HG02610 (cell line): ENCODE results near the gene FILIP1L.

Experiments
- ATAC-seq: cut with Tn5 transposase; IDR thresholded peaks from one replicate; pipeline ENCODE4 v1.9.1; 2021; ENCODE audit warnings: mild to moderate bottlenecking, moderate library complexity; ENCODE audit not compliant: unreplicated experiment

FILIP1L gene

GRCh38 chr3:99955773-99956562 is 158.3 kb downstream of the FILIP1L start:
- no peak for ATAC-seq

DNA sequence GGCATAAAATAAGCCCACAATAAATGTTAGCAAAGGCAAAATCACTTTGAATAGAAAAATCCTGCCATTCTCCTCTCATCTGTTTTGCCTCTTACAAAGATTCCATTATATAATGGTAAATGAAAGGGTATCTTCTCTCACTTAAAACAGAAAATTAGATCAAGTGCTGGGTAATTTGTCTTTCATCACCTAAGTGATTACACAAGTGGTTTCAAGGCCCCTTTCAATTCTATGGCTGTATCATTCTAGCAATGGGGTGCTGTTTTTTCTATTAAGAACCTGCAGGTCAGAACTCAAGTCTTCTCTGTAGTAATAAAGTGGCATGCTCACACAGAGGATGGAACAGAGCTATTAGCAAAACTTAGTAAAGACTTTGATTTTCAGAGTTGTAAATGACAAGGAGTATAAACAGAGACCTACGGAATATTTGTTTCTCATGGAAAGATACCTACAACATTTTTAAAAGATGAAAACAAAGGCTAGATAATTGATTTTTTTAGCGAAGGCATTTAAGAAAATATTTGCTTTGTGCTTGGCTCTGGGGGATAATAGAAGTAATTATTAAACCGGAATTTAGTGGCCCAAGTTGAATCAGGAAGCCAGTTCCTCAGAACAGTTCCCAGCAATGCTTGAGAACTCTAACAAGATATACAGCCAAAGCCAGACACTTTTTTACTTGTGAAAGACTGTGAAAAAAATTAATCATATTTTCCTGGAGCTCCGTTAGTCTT is 159.2 kb downstream of the FILIP1L start:
- ATAC-seq, result no peak

- no peak for ATAC-seq
Measured at GRCh38 chr3:99953596-99953995, 160.7 kb downstream of the FILIP1L start.

DNA sequence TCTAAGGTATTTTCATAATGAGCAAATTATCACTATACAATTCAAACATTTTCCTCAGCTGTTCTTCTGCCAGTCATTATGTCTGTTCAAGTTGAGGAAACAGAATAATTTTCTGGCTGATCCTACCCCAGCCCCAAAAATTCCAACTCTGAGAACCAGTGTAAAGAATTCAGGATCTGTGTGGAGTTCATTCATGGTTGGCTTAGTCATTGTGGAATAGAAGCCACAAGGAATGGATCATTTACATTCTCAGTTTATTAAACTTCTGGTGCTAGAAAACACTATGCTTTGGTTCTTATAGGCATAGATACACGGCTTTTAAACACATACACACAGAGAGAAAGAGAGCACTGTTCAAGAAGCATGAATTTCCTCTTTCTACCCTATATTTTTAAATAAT is 162.0 kb downstream of the FILIP1L start:
- no peak for ATAC-seq

- no peak for ATAC-seq
Measured at GRCh38 chr3:99951701-99952100, 162.6 kb downstream of the FILIP1L start.

DNA sequence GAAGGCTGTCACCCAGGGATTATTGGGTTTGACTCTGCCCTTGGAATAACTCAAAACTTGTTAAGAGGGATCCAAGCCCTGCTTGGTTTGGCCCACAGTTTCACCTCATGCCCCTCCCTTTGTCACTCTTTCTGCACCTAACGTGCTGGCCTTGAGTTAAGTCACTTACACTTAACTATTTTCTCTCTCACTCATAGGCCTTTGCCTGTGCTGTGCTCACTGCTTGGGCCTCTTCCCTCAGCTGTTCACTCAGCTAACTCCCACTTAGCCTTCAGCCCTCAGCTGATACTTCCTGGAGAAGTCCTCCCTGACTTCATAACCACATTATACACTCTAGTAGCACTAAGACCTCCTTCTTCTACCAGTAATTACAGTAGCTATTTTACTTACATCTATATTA is 163.4 kb downstream of the FILIP1L start:
- ATAC-seq, result no peak

- no peak for ATAC-seq
Measured at GRCh38 chr3:99949956-99950670, 164.2 kb downstream of the FILIP1L start.

DNA sequence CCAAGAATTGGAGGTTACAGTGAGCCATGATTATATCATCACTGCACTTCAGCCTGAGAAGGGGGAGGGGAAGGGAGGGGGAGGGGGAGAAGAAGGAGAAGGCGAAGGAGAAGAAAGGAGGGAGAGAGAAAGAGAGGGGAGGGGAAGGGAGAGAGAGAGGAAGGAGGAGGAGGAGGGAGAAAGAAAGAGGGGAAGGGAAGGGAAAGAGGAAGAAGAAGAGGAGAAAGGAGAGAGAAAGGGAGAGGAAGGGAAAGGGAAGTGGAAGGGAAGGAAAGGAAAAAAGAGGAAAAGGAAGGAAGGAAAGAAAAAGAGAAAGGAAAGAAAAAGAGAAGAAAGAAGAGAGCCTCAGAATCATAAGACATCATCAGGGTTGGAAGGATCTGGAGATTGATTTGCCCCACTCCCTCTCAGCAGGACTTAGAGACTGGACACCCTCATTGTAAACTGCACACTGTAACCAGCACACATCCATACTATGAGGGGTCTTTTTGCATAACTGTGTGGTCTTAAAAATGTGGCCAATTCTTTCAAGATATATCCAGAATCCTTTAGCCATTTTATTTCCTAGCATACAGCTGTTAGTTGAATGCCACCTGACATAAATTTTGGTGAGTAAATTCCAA is 165.7 kb downstream of the FILIP1L start:
- ATAC-seq, result no peak

DNA sequence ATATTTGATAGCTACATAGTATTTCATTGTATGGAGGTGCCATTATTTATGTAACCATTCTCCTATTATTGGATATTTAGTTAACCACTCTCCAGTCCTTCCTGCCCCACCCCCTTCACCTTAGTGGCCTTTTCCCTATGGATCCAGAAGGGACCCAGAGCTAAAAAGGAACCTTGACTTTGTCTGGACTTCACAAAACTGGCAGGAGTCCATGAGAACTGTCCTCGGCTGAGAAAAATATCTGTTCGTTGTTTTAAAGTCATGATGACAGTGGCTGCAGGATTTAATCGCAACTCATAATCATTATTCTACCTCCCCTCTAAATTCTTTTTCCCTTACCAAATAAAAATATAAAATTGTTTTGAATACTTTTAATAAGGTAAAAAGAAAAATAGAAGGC is 166.9 kb downstream of the FILIP1L start:
- no peak for ATAC-seq

DNA sequence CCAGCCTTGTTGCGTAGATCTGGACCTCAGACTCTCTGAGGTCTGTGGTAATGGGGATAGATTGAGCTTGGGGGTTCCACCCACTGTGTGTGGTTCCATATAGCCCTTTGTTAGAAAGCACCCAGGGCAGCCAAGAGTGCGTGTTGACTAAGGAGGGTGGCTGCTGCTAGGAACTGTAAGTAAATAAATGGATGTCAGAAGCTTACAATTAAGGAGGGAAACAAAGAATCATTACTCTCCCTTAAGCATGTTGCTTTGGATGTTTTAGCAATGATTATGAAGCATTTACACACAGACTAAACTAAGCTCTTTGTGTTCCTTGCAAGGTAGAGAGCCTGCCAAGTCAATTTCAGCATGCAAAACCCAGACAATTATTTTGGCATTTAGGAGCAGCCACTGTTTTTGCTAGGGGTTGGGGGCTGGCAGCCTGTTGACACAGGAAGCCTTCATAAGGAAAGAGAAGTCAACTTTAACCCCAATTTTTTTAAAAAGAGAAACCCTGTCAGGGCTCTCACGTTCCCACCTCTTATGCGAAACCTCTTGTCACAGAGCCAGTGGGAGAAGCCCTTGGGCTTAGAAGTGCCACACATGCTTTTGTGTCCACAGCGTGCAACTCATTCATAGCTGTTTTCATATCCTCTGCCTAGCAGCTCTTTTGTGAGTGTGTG is 168.8 kb downstream of the FILIP1L start:
- ATAC-seq, result no peak

- ATAC-seq, result no peak
Measured at GRCh38 chr3:99943931-99944761, 170.2 kb downstream of the FILIP1L start.

DNA sequence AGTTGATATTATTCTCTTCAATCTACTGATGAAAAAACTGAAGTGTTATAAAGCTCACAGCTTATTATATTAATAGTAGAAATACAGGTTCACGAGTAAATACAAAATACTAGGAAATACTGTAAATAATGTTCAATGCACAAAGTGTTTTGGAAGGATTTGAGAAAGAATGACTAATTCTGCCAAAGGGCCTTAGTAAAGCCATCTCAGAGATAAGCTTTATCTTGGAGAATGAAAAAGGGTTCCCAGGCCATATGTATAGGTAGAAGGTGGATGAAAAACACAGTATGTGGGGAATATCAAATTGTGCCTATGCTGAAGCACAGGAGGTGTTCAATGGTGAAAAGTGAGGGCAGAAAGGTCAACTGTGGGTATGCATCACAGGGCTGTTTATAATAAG is 173.1 kb downstream of the FILIP1L start:
- no peak for ATAC-seq

GRCh38 chr3:99940350-99940749 is 174.0 kb downstream of the FILIP1L start:
- ATAC-seq, result no peak

- ATAC-seq, result no peak
Measured at GRCh38 chr3:99939876-99940275, 174.4 kb downstream of the FILIP1L start.

- ATAC-seq, result no peak
Measured at GRCh38 chr3:99938270-99938911, 175.9 kb downstream of the FILIP1L start.

DNA sequence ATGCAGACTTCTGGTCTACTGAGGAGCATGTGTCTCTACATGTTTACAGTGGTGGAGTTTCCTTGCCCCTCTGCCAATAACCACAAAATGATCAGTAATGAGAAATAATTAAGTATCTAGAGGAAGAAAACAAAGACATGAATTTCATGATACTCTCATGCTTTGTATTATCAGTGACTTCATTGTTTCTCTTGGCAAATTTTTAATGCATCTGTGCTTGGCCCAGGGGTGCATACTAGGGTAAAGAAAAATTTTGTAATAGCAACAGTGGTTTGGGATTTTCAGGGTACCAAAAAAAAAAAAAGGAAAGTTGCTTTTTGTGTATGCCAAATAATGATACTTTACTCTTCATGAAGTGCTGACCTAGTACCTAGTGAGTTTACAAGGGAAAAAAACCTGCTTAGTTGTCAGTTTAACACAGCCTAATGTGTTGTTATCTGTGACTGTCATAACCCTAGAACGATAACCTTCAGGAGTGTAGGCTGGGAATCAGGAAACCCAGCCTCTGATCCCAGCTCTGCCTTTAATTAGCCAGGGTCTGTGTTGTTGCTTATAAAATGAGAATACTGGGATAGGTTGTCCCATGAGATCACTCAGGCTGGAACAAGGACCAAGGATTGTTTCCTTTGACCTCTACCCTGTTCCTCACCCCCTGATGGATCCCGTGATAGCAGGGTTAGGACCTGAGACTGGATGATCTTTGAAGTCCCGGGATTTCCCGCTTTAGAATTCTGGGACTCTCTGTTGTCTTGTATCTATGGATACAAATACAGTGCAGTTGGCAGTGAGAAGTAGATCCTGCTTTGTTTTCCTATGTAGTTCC is 179.1 kb downstream of the FILIP1L start:
- no peak for ATAC-seq

DNA sequence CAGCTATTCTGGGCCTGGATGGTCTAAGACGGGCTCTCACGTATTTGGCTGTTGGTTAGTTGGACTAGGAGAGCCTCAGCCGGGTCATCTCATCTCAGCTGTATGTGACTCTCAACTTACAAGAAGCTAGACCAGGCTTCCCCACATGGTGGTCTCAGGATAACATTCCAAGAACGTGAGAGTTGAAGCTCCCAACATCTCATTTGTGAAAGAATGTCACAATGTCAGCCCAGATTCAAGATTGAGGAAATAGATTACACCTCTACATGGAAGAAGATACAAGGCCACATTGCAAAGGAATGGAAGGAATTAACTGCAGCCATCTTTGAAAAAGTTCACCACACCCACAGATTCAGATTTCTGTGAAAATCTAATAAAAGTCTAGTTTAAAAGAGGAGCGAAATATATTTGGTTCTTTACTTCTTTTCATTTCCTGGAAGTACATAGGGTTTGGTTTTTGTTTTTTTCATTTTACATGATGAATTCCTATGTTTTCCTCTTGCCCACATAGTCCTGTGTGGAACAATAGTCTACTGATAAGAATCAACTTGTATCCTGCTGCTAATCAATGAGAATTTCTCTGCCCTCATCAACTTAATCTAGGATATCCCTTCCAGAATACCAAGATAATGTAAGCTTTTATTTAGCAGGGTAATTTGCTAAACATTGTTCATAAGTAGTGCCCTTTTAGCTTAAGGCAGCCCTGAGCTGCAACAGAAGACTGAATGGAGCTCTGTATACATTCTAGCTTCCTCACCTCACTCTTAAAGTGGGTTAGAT is 180.1 kb downstream of the FILIP1L start:
- ATAC-seq, result no peak

GRCh38 chr3:99931059-99931458 is 183.2 kb downstream of the FILIP1L start:
- no peak for ATAC-seq
